VCaP (cell line): Measurements from ENCODE around the gene C17orf100.
"Not testable (repeated sequence)": the region's sequence is repeated elsewhere in the genome, so short reads cannot be mapped to it uniquely, and the experiment has no call there.

Source experiments
- H3K27ac ChIP-seq: fragments of 450-650 bp; 2 replicates; pipeline ENCODE4 v1.5.1; 2017
- CTCF ChIP-seq: fragments of 450-650 bp; conservative IDR thresholded peaks from 2 replicates; pipeline ENCODE4 v1.5.1; 2017; ENCODE audit warnings: mild to moderate bottlenecking, moderate library complexity

The C17orf100 gene

GRCh38 chr17:6688944-6689343 is 37.4 kb downstream of the C17orf100 start:
- H3K27ac ChIP-seq: no peak overlapping the region
- TF ChIP-seq CTCF: no peak

GRCh38 chr17:6690641-6691040 is 39.1 kb downstream of the C17orf100 start:
- H3K27ac ChIP-seq: no peak overlapping the region
- TF ChIP-seq CTCF: no peak

- no peak overlapping the region for H3K27ac ChIP-seq
- TF ChIP-seq CTCF: no peak
Observed at GRCh38 chr17:6691546-6691945, 40.0 kb downstream of the C17orf100 start.

GRCh38 chr17:6691958-6692357 is 40.4 kb downstream of the C17orf100 start:
- H3K27ac ChIP-seq: not testable (repeated sequence)

- no peak overlapping the region for H3K27ac ChIP-seq
- no peak for TF ChIP-seq CTCF
Observed at GRCh38 chr17:6695051-6695450, 43.5 kb downstream of the C17orf100 start.

GRCh38 chr17:6695565-6695964 is 44.0 kb downstream of the C17orf100 start:
- H3K27ac ChIP-seq: no peak overlapping the region
- TF ChIP-seq CTCF: no peak

GRCh38 chr17:6696906-6697305 is 45.3 kb downstream of the C17orf100 start:
- H3K27ac ChIP-seq: no peak overlapping the region
- no peak for TF ChIP-seq CTCF

- no peak for TF ChIP-seq CTCF
- no peak overlapping the region for H3K27ac ChIP-seq
Observed at GRCh38 chr17:6698004-6698403, 46.4 kb downstream of the C17orf100 start.
